Fibroblast of mammary gland (primary cell): ENCODE measurements around the gene GLI1.
A peak's percentile ranks its signal among the peaks of the same experiment; 100 is the strongest.

Experiments used
- DNase-seq: peaks from one replicate; pipeline ENCODE4 v3.0.0-alpha.2; 2010; ENCODE audit warnings: low read depth
- H3K4me3 ChIP-seq: 2 replicates; pipeline ENCODE4 v1.5.1; 2011; ENCODE audit warnings: low read depth, mild to moderate bottlenecking, low read length, moderate library complexity; ENCODE audit not compliant: control insufficient read depth
- CTCF ChIP-seq: conservative IDR thresholded peaks from 2 replicates; pipeline ENCODE4 v1.5.1; 2011; ENCODE audit warnings: low read depth, low read length, inconsistent platforms; ENCODE audit not compliant: control insufficient read depth, insufficient read depth

Gene GLI1

GRCh38 chr12:57481671-57482070 is 22.1 kb downstream of the GLI1 start:
- no peak overlapping the region for H3K4me3 ChIP-seq
- no peak for DNase-seq
- TF ChIP-seq CTCF: no peak

- no peak for TF ChIP-seq CTCF
- no peak overlapping the region for H3K4me3 ChIP-seq
- DNase-seq: no peak
Observed at GRCh38 chr12:57483466-57483865, 23.9 kb downstream of the GLI1 start.

GRCh38 chr12:57485695-57486094 is 26.1 kb downstream of the GLI1 start:
- TF ChIP-seq CTCF: no peak
- no peak for DNase-seq
- H3K4me3 ChIP-seq: no peak overlapping the region

GRCh38 chr12:57487055-57487596 is 27.5 kb downstream of the GLI1 start:
- H3K4me3 ChIP-seq: peak overlapping the region; percentile 99
- no peak for DNase-seq
- no peak for TF ChIP-seq CTCF

GRCh38 chr12:57487597-57488401 is 28.2 kb downstream of the GLI1 start, which contains the start of gene MARS1:
Gene MARS1 (plus strand): TSS chr12:57488068. CDS start chr12:57488091, 23 bp downstream.
- TF ChIP-seq CTCF: no peak
- H3K4me3 ChIP-seq: peak within 1 kb of the TSS; percentile 99
- peak; percentile 95 for DNase-seq

GRCh38 chr12:57488402-57489156 is 29.0 kb downstream of the GLI1 start:
- peak overlapping the region; percentile 99 for H3K4me3 ChIP-seq
- TF ChIP-seq CTCF: no peak
- peak; percentile 18 for DNase-seq
